Measurements from ENCODE around the gene GP2. TPM values are rescaled to one million over a fixed set of nuclear protein-coding genes. Genes with fewer than 3 reads are reported as not detected.
A peak's percentile ranks its signal among the peaks of the same experiment; 100 is the strongest.

Gene GP2
- total RNA-seq, 3 donors from 2014 or later = 0.85 to 6.2 (median 2.5) TPM

DNA sequence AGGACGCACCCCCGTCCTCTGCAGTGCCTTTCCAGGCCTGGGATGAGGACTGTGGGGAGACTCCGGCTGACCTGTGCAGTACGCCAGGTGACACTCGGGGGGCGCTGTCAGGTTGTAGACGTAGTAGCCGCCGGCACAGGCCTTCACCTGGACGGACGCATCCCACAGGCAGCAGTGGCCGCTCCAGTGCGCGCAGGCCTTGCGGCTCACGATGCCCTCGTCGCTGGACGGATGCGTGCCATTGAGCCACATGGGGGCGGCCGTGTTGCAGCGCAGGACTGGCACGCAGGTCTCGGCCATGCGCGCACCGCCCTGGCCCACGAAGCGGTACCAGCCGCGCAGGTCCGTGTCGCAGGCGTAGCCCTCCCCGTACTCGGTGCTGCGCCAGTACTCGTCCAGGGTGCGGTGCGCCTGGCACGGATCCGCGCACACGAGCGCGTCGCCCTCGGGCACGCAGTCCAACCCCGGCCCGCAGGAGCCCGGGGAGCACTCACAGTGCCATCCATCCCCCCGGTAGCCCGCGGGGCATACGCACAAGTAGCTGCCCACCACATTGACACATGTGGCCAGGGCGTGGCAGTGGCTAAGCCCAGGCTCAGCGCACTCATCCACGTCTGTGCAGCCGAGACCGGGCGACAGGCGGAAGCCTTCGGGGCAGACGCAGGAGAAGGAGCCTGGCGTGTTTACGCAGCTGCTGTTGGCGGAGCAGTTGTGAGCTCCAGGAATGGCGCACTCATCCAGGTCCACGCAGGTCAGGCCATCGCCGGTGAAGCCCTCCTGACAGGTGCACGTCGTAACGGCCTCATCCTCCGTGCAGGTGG is 21.3 kb upstream of the GP2 start:
- Histone ChIP-seq H3K9me3 (no peaks in the 10 kb centered on the region), H3K4me3 (no peak overlapping the region), H3K4me1 (ENCODE audit: low read depth) (no peaks in the 10 kb centered on the region), H3K36me3 (ENCODE audit: low read depth) (no peaks in the 10 kb centered on the region)
- intact Hi-C loops (cut with DNase I, micrococcal nuclease) = no loop called here
- ATAC-seq = peak; percentile 60
- DNase-seq = peak; percentile 13 to 51 (median 32)
- TF ChIP-seq, protein P1, sequence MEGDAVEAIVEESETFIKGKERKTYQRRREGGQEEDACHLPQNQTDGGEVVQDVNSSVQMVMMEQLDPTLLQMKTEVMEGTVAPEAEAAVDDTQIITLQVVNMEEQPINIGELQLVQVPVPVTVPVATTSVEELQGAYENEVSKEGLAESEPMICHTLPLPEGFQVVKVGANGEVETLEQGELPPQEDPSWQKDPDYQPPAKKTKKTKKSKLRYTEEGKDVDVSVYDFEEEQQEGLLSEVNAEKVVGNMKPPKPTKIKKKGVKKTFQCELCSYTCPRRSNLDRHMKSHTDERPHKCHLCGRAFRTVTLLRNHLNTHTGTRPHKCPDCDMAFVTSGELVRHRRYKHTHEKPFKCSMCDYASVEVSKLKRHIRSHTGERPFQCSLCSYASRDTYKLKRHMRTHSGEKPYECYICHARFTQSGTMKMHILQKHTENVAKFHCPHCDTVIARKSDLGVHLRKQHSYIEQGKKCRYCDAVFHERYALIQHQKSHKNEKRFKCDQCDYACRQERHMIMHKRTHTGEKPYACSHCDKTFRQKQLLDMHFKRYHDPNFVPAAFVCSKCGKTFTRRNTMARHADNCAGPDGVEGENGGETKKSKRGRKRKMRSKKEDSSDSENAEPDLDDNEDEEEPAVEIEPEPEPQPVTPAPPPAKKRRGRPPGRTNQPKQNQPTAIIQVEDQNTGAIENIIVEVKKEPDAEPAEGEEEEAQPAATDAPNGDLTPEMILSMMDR (IDR thresholded peaks at IDR 0.05) = no peak

DNA sequence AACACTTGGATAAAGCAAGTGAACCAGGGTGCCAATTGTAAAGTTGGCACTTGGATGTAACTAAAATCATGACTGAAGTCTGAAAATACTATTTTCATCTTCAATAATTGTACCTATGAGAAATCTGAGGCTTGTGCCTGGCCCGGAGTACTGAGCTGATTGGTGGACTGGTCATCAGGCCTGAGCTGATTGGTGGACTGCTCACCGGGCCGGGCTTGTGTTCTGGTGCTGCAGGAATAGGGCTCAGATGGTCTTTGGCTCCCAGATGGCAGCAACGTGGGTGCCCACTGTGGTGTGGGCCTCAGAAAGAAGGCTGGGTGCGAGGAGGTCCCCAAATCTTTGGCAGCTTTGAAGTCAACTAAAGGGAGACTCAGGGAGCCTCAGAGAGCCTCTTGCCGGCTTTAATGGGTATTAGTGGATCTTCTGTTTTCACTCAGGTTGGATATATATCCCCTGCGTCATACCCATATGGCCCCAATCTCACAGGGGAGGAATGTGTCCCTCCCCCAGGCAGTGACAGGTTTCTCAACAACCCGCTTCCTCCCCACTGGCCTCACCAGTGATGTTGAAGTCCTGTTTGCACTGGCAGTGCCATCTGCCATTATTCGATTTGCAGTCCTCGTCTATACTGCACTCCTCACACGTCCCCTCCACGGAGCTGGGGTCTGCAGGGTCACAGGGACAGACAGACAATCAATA is 20.5 kb upstream of the GP2 start:
- no peak for DNase-seq
- no peak for ATAC-seq
- TF ChIP-seq, protein P1 (IDR thresholded peaks at IDR 0.05) = no peak
- Histone ChIP-seq H3K9me3 (no peaks in the 10 kb centered on the region), H3K4me3 (no peak overlapping the region), H3K4me1 (ENCODE audit: low read depth) (no peaks in the 10 kb centered on the region), H3K36me3 (ENCODE audit: low read depth) (no peaks in the 10 kb centered on the region)
- intact Hi-C loops (cut with DNase I, micrococcal nuclease) = no loop called here

DNA sequence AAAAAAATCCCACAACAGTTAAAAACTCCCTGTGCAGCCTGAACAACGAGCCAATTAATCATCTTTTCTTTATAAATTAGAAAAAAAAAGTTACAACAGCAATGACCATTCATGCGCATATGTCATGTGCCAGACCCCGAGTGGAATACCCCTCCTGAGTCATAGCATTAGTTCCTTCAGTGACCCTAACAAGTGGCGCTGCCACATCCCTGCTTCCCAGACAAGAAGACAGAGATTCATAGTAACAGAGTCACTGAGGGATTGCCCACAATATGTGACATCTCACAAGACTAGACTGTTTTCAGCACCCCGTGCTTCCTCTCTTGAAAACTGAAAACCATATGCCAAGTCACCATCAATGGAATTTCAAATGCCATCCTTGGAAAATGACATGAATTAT is 17.3 kb upstream of the GP2 start:
- Histone ChIP-seq H3K36me3 (ENCODE audit: low read depth) (no peaks in the 10 kb centered on the region), H3K4me1 (ENCODE audit: low read depth) (no peaks in the 10 kb centered on the region), H3K4me3 (no peak overlapping the region), H3K9me3 (no peaks in the 10 kb centered on the region)
- ATAC-seq = no peak
- DNase-seq = no peak
- TF ChIP-seq, protein P1 (IDR thresholded peaks at IDR 0.05) = no peak
- intact Hi-C loops (cut with DNase I, micrococcal nuclease) = no loop called here

DNA sequence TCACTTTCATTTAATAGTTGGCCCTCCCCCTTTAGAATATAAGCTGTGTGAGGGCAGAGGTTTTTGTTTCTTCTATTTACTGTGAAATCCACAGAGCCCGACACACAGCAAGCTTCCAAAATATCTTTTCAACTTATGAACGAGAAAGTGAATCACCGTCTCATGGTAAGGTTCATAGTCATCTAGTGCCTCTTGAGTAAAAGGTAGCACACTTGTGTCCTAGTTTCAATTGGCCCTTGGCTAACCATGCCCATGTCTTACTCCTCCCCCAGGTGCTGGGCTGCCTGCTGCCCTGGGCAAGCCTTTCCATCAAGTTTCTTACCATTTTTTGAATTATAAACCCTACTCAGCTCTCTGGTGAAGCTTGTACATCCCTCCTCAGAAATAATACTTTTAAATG is 12.4 kb upstream of the GP2 start:
- TF ChIP-seq, protein P1 (IDR thresholded peaks at IDR 0.05) = no peak
- no peak for ATAC-seq
- no peak for DNase-seq

DNA sequence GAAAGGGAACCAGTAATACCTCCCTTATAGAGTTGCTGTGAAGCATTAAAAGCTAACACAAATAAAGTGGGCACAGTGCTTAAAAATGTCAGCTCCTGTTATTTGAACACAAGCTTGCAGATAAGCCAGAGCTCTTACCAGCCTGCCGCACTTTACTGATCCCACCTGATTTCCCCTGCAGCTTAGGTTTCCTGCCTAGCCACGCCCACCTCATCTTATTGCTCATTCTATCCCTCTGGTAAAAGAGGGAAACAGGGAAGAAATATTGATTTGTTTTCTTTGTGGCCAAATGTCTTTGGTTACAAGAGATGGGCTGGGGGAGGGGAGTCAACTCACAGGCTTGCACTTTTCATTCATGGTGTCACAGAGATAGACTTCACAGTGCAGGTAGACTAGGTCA is 9.6 kb upstream of the GP2 start:
- ATAC-seq (no peak), DNase-seq (no peak)
- Histone ChIP-seq H3K9me3 (no peaks in the 10 kb centered on the region), H3K4me3 (no peak overlapping the region), H3K4me1 (ENCODE audit: low read depth) (no peaks in the 10 kb centered on the region), H3K36me3 (ENCODE audit: low read depth) (no peaks in the 10 kb centered on the region)
- intact Hi-C loops (cut with DNase I, micrococcal nuclease) = no loop called here
- TF ChIP-seq, protein P1 (IDR thresholded peaks at IDR 0.05) = no peak

More for the DNA sequence above, 12.4 kb upstream of the GP2 start:
- Histone ChIP-seq H3K9me3 (no peaks in the 10 kb centered on the region), H3K4me1 (ENCODE audit: low read depth) (no peaks in the 10 kb centered on the region), H3K36me3 (ENCODE audit: low read depth) (no peaks in the 10 kb centered on the region), H3K4me3 (no peak overlapping the region)
- intact Hi-C loops (cut with DNase I, micrococcal nuclease) = no loop called here
